Dermis blood vessel endothelial cell (primary cell): ENCODE measurements around the gene GABRA1. TPM values are rescaled to one million over a fixed set of nuclear protein-coding genes. Genes with fewer than 3 reads are reported as not detected.

Source experiments
- DNase-seq: peaks from one replicate; pipeline ENCODE4 v3.0.0; 2010
- total RNA-seq: library from RNA; depleted of rRNA; stranded (reverse); fragments of >200 nt; gene quantifications from 2 replicates; pipeline ENCODE4 v1.2.3, GENCODE V29; 2014

GABRA1 gene
- not detected in 2 replicates for total RNA-seq

GRCh38 chr5:161847941-161848391 is at the start of gene GABRA1:
GABRA1 (plus strand) TSS chr5:161848120; CDS start chr5:161850811, 2,691 bp downstream.
- no peak for DNase-seq

- DNase-seq: no peak
Observed at GRCh38 chr5:161799316-161799715, 48.6 kb upstream of the GABRA1 start.

- DNase-seq: no peak
Observed at GRCh38 chr5:161804263-161804662, 43.7 kb upstream of the GABRA1 start.

GRCh38 chr5:161846746-161847145 is 1.2 kb upstream of the GABRA1 start:
- no peak for DNase-seq

- no peak for DNase-seq
Observed at GRCh38 chr5:161847447-161847846, 473 bp upstream of the GABRA1 start.

GRCh38 chr5:161850491-161850890 is 2.6 kb downstream of the GABRA1 start:
- no peak for DNase-seq

- DNase-seq: no peak
Observed at GRCh38 chr5:161851691-161852299, 3.9 kb downstream of the GABRA1 start.

- DNase-seq: no peak
Observed at GRCh38 chr5:161857358-161857757, 9.4 kb downstream of the GABRA1 start.

- no peak for DNase-seq
Observed at GRCh38 chr5:161863259-161863658, 15.3 kb downstream of the GABRA1 start.

GRCh38 chr5:161863811-161864210 is 15.9 kb downstream of the GABRA1 start:
- no peak for DNase-seq

- no peak for DNase-seq
Observed at GRCh38 chr5:161865510-161865909, 17.6 kb downstream of the GABRA1 start.

GRCh38 chr5:161889971-161890370 is 42.1 kb downstream of the GABRA1 start:
- DNase-seq: no peak

- DNase-seq: no peak
Observed at GRCh38 chr5:161895514-161895913, 47.6 kb downstream of the GABRA1 start.

- DNase-seq: no peak
Observed at GRCh38 chr5:161897033-161897432, 49.1 kb downstream of the GABRA1 start.

- no peak for DNase-seq
Observed at GRCh38 chr5:161899590-161899989, 51.7 kb downstream of the GABRA1 start.

GRCh38 chr5:161900981-161901380 is 53.1 kb downstream of the GABRA1 start:
- no peak for DNase-seq

- no peak for DNase-seq
Observed at GRCh38 chr5:161921781-161922180, 73.9 kb downstream of the GABRA1 start.

GRCh38 chr5:161924270-161924669 is 76.3 kb downstream of the GABRA1 start:
- no peak for DNase-seq

GRCh38 chr5:161925960-161926359 is 78.0 kb downstream of the GABRA1 start:
- no peak for DNase-seq

GRCh38 chr5:161934486-161934885 is 86.6 kb downstream of the GABRA1 start:
- DNase-seq: no peak

GRCh38 chr5:161944974-161945373 is 97.1 kb downstream of the GABRA1 start:
- DNase-seq: no peak

- DNase-seq: no peak
Observed at GRCh38 chr5:161946911-161947310, 99.0 kb downstream of the GABRA1 start.
